Loucy (cell line): ENCODE data around the gene STPG1.

Source experiments
- H2AFZ ChIP-seq: fragments of 200-600 bp; sonication (generic); 2 replicates; pipeline ENCODE4 v1.6.0; 2016; ENCODE audit warnings: antibody characterized with exemption, mild to moderate bottlenecking, low read length, moderate library complexity
- H3F3A ChIP-seq: fragments of 200-600 bp; 2 replicates; pipeline ENCODE4 v1.6.0; 2016; ENCODE audit warnings: antibody characterized with exemption, low read depth, mild to moderate bottlenecking
- H3K27me3 ChIP-seq: fragments of 200-600 bp; sonication (generic); 2 replicates; pipeline ENCODE4 v1.6.1; 2014; ENCODE audit warnings: low read length, mild to moderate bottlenecking; ENCODE audit not compliant: insufficient read depth, poor library complexity, severe bottlenecking
- H3K36me3 ChIP-seq: fragments of 200-600 bp; sonication (generic); 2 replicates; pipeline ENCODE4 v1.6.1; 2016; ENCODE audit warnings: low read length; ENCODE audit not compliant: insufficient read depth
- H3K4me1 ChIP-seq: fragments of 200-600 bp; sonication (generic); 2 replicates; pipeline ENCODE4 v1.5.1; 2014; ENCODE audit warnings: low read length, mild to moderate bottlenecking; ENCODE audit not compliant: insufficient read depth, poor library complexity, severe bottlenecking
- H3K4me2 ChIP-seq: fragments of 200-600 bp; sonication (generic); 2 replicates; pipeline ENCODE4 v1.6.0; 2014; ENCODE audit warnings: antibody characterized with exemption, low read length, low read depth, mild to moderate bottlenecking; ENCODE audit not compliant: poor library complexity, severe bottlenecking
- H3K4me3 ChIP-seq: fragments of 200-600 bp; sonication (generic); 2 replicates; pipeline ENCODE4 v1.5.1; 2014; ENCODE audit warnings: low read length, mild to moderate bottlenecking, mixed read lengths; ENCODE audit not compliant: poor library complexity, severe bottlenecking
- H3K79me2 ChIP-seq: fragments of 200-600 bp; sonication (generic); 2 replicates; pipeline ENCODE4 v1.6.1; 2014; ENCODE audit warnings: low read length; ENCODE audit not compliant: insufficient read depth
- H3K9ac ChIP-seq: fragments of 200-600 bp; sonication (generic); 2 replicates; pipeline ENCODE4 v1.6.0; 2014; ENCODE audit warnings: mild to moderate bottlenecking, low read depth, low read length, moderate library complexity; ENCODE audit not compliant: poor library complexity, severe bottlenecking
- H3K9me2 ChIP-seq: fragments of 200-600 bp; sonication (generic); replicated peaks from 2 replicates; pipeline ENCODE4 v1.6.1; 2016; ENCODE audit warnings: low read depth, low read length, mixed read lengths
- H3K9me3 ChIP-seq: fragments of 200-600 bp; sonication (generic); 2 replicates; pipeline ENCODE4 v1.6.1; 2014; ENCODE audit warnings: mild to moderate bottlenecking, antibody characterized with exemption, low read length, low read depth; ENCODE audit not compliant: insufficient read depth
- H4K20me1 ChIP-seq: fragments of 200-600 bp; sonication (generic); 2 replicates; pipeline ENCODE4 v1.6.0; 2014; ENCODE audit warnings: antibody characterized with exemption, low read length, mild to moderate bottlenecking; ENCODE audit not compliant: insufficient read depth, poor library complexity, severe bottlenecking
- EZH2phosphoT487 ChIP-seq: fragments of 200-600 bp; IDR thresholded peaks from 2 replicates; pipeline ENCODE4 v1.6.1; 2018; ENCODE audit warnings: antibody characterized with exemption, mild to moderate bottlenecking, moderate library complexity, borderline replicate concordance
- TF ChIP-seq, protein P1 (sequence below): fragments of 200-600 bp; sonication (generic); conservative IDR thresholded peaks from 2 replicates; pipeline ENCODE4 v1.5.1; 2014; ENCODE audit warnings: mild to moderate bottlenecking, antibody characterized with exemption, low read length

STPG1 gene

GRCh38 chr1:24391882-24392603 lies 21.5 kb downstream of the STPG1 start:
- Histone ChIP-seq H3K79me2 (no peaks in the 10 kb centered on the region), H3K9me3 (no peaks in the 10 kb centered on the region), H4K20me1 (no peaks in the 10 kb centered on the region), H3K4me2 (no peak overlapping the region), H3K4me3 (no peak overlapping the region), H3K9me2 (no peaks in the 10 kb centered on the region), H2AFZ (no peak overlapping the region), H3K4me1 (no peaks in the 10 kb centered on the region), H3K36me3 (no peaks in the 10 kb centered on the region), H3F3A (no peaks in the 10 kb centered on the region), H3K27me3 (no peaks in the 10 kb centered on the region), H3K9ac (no peak overlapping the region)
- TF ChIP-seq, protein P1, sequence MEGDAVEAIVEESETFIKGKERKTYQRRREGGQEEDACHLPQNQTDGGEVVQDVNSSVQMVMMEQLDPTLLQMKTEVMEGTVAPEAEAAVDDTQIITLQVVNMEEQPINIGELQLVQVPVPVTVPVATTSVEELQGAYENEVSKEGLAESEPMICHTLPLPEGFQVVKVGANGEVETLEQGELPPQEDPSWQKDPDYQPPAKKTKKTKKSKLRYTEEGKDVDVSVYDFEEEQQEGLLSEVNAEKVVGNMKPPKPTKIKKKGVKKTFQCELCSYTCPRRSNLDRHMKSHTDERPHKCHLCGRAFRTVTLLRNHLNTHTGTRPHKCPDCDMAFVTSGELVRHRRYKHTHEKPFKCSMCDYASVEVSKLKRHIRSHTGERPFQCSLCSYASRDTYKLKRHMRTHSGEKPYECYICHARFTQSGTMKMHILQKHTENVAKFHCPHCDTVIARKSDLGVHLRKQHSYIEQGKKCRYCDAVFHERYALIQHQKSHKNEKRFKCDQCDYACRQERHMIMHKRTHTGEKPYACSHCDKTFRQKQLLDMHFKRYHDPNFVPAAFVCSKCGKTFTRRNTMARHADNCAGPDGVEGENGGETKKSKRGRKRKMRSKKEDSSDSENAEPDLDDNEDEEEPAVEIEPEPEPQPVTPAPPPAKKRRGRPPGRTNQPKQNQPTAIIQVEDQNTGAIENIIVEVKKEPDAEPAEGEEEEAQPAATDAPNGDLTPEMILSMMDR, result peak; percentile 92
- no peak for TF ChIP-seq EZH2phosphoT487

- H3K4me1 ChIP-seq, result no peaks in the 10 kb centered on the region
- no peaks in the 10 kb centered on the region for H3K9me2 ChIP-seq
- no peaks in the 10 kb centered on the region for H3K27me3 ChIP-seq
- no peak overlapping the region for H2AFZ ChIP-seq
- TF ChIP-seq EZH2phosphoT487, result no peak
- TF ChIP-seq, protein P1, result peak; percentile 96
- no peaks in the 10 kb centered on the region for H3K36me3 ChIP-seq
- no peak overlapping the region for H3K9ac ChIP-seq
- no peak overlapping the region for H3K4me3 ChIP-seq
- H3K4me2 ChIP-seq, result no peak overlapping the region
- no peaks in the 10 kb centered on the region for H3K9me3 ChIP-seq
- no peaks in the 10 kb centered on the region for H3F3A ChIP-seq
- no peaks in the 10 kb centered on the region for H3K79me2 ChIP-seq
- H4K20me1 ChIP-seq, result no peaks in the 10 kb centered on the region
Measured at GRCh38 chr1:24390924-24391782, 22.4 kb downstream of the STPG1 start.

DNA sequence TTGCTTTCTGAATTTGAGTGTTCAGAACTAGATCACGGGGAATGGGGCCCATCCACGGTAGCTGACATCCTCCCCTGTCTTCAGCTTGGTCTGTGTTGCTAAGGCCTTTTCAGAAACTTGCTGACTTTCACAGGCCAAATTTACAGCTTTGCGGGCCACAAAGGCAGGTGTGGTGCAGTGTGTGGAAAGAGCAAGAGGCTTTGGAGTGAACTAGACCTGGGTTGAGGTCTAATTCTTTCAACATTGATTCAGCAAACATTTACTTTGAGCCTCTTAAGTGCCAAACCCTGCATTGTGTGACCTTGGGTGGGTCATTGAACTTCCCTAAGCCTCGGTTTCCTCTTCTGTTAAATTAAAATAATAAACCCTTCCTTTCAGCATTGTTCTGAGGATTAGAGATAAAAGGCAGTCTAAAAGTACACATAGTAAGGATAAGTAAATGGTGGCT lies 24.3 kb downstream of the STPG1 start:
- Histone ChIP-seq H3K9me2 (no peaks in the 10 kb centered on the region), H3K4me2 (no peak overlapping the region), H3K27me3 (no peaks in the 10 kb centered on the region), H3K9me3 (no peaks in the 10 kb centered on the region), H4K20me1 (no peaks in the 10 kb centered on the region), H3K4me3 (no peak overlapping the region), H3K9ac (no peak overlapping the region), H2AFZ (no peak overlapping the region), H3K36me3 (no peaks in the 10 kb centered on the region), H3K4me1 (no peaks in the 10 kb centered on the region), H3F3A (no peaks in the 10 kb centered on the region), H3K79me2 (no peaks in the 10 kb centered on the region)
- TF ChIP-seq, protein P1, result no peak
- no peak for TF ChIP-seq EZH2phosphoT487
